HAP-1 (cell line): ENCODE data around the gene CDC42.
A peak's percentile ranks its signal among the peaks of the same experiment; 100 is the strongest.
"Not testable (repeated sequence)": the region's sequence is repeated elsewhere in the genome, so short reads cannot be mapped to it uniquely, and the experiment has no call there.

ENCODE experiments used
- DNase-seq, 2 experiments: peaks; one replicate each; pipeline ENCODE4 v3.0.0-alpha.2; 2016 to 2020; ENCODE audit warnings: low spot score in 2 of 2
- H3K27me3 ChIP-seq: fragments of 250-450 bp; sonication (Bioruptor Pico); 2 replicates; pipeline ENCODE4 v1.5.1; 2020; ENCODE audit warnings: low read depth, mild to moderate bottlenecking, moderate library complexity
- H3K36me3 ChIP-seq: fragments of 250-450 bp; sonication (Bioruptor Pico); replicated peaks from 2 replicates; pipeline ENCODE4 v1.5.1; 2020; ENCODE audit warnings: mild to moderate bottlenecking
- H3K4me1 ChIP-seq: fragments of 250-450 bp; sonication (Bioruptor Pico); 2 replicates; pipeline ENCODE4 v1.5.1; 2020; ENCODE audit warnings: mild to moderate bottlenecking
- H3K4me3 ChIP-seq: fragments of 250-450 bp; sonication (Bioruptor Pico); 2 replicates; pipeline ENCODE4 v1.5.1; 2020; ENCODE audit warnings: mild to moderate bottlenecking, moderate library complexity
- H3K9me3 ChIP-seq: fragments of 250-450 bp; sonication (Bioruptor Pico); 2 replicates; pipeline ENCODE4 v1.5.1; 2020; ENCODE audit warnings: mild to moderate bottlenecking, moderate library complexity
- in situ Hi-C: fragments of 300-500 bp; cut with MboI; formaldehyde crosslinking; loops from 3 replicates; pipeline ENCODE4 v1.14.3; 2020; ENCODE audit warnings: low sequenced_read_pairs, inconsistent platforms, mixed read lengths

Gene CDC42

DNA sequence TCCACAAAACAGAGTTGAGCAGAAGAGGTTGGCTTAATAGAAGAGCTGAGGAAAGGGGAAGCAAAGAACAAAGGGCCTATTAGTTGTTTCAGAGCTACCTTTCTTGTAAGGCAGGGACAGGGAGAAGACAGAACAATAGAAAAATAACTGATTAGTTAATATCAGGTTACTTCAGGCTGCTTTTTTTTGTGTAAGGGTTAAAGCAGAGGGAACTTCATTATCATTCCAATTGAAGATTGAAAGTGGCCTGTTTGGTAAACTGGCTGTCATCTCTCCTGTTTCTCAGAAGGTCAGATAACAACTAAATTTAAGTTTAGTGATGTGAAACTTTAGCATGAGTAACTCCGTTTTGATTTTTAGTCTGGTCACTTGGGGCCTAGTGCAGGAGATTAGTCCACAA lies 22.3 kb downstream of the CDC42 start:
- H3K27me3 ChIP-seq = no peaks in the 10 kb centered on the region
- no peaks in the 10 kb centered on the region for H3K9me3 ChIP-seq
- peaks cover 9% of the 10 kb centered on the region for H3K36me3 ChIP-seq
- in situ Hi-C loops = no loop called here
- peaks cover 46% of the 10 kb centered on the region for H3K4me1 ChIP-seq
- H3K4me3 ChIP-seq = no peak overlapping the region
- DNase-seq = peak in 1 of 2 experiments; percentile 52

DNA sequence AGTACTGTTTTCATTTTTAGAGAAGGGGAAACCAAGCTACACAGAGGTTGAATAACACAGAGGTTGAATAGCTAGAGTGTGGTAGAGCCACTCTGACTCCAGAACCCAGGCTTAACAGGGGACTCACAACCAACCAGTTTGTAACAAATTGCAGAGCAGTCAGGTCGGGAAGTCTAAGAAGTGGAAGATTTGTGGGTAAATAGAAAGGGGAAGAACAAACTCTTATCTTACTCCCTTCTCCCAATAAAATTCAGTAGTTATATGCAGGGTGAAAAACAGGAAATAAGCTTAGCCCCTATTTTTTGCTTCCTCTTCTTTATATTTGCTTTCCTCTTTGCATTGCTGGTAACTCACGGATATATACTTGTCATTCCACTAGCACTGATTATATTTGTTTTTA lies 23.2 kb downstream of the CDC42 start:
- Histone ChIP-seq H3K36me3 (peaks cover 9% of the 10 kb centered on the region), H3K9me3 (no peaks in the 10 kb centered on the region), H3K4me1 (peaks cover 50% of the 10 kb centered on the region), H3K4me3 (no peak overlapping the region), H3K27me3 (no peaks in the 10 kb centered on the region)
- in situ Hi-C loops = no loop called here
- DNase-seq = no peak

DNA sequence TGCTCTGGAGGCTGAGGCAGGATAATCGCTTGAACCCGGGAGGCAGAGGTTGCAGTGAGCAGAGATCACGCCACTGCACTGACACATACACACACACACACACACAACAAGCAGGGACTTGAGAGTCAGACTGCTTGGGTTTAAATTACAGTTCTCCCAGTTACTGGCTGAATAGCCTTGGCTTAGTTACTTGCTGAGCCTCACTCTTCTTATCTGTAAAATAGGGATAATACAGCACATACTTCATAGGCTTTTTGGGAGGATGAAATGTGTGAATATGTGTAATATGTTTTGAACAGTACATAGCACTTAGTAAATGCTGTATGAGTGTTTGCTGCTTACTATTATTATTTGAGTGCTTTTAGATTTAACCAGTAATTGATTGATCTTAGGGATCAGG lies 23.8 kb downstream of the CDC42 start:
- H3K27me3 ChIP-seq = no peaks in the 10 kb centered on the region
- in situ Hi-C loops = no loop called here
- no peak for DNase-seq
- peaks cover 50% of the 10 kb centered on the region for H3K4me1 ChIP-seq
- H3K4me3 ChIP-seq = no peak overlapping the region
- H3K9me3 ChIP-seq = no peaks in the 10 kb centered on the region
- H3K36me3 ChIP-seq = peaks cover 10% of the 10 kb centered on the region

DNA sequence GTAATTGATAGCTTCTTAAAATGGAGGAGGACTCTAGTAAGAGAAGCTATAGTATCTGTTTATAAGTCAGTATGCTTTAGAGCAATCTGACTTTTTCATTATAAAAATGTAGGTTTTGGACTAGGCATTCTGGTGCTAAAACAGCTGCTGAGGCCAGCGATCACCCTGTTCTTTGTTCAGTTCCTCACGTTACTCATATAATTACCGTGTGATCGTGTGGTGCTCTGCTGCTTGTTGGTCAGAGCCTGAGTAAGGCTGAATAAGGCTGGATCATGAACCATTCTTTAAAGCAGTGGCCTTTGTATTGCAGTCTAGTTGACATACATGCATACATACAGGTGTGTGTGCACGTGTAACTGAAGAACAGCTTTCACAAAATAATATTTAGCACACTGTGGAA lies 25.2 kb downstream of the CDC42 start:
- no peaks in the 10 kb centered on the region for H3K27me3 ChIP-seq
- H3K9me3 ChIP-seq = no peaks in the 10 kb centered on the region
- no peak overlapping the region for H3K4me3 ChIP-seq
- peaks cover 19% of the 10 kb centered on the region for H3K36me3 ChIP-seq
- peak; percentile 35 to 56 for DNase-seq
- in situ Hi-C loops = no loop called here
- H3K4me1 ChIP-seq = peaks cover 50% of the 10 kb centered on the region

DNA sequence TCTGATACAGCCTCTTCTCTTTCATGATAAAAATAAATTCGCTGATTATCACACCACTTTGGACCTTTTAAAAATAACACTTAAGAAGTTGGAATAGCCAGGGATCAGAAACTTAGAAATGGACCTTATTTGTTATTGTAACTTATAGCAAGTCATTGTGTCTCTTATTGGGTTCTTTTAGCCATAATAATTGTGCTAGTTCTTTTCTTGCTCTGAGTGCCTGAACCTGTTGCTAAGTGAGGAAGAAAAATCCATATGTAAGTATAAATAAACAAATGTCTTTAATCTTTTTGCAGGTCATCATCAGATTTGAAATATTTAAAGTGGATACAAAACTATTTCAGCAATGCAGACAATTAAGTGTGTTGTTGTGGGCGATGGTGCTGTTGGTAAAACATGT lies 25.6 kb downstream of the CDC42 start:
- Histone ChIP-seq H3K27me3 (no peaks in the 10 kb centered on the region), H3K4me3 (no peak overlapping the region), H3K4me1 (peaks cover 50% of the 10 kb centered on the region), H3K9me3 (no peaks in the 10 kb centered on the region), H3K36me3 (peaks cover 19% of the 10 kb centered on the region)
- in situ Hi-C loops = no loop called here
- DNase-seq = no peak

DNA sequence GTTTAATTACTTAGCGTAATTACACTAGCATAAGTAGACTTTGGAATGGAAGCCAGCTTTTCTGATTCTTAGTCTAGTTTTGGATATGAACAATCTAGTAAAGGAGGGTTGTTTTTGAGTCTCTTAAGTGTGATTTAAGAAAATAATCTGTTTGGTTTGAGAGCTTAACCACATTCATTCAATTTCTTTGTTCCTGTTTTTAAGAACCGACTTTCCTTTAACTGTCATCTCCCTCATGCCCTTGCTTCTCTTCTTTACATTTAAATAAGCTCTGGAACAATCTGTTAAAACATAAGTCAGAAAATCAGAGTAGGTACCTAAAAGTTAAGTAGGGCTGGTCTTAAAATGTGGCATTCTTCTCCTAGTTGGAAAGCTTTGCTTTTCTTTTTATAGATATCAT lies 27.7 kb downstream of the CDC42 start:
- H3K36me3 ChIP-seq = peaks cover 27% of the 10 kb centered on the region
- in situ Hi-C loops = no loop called here

DNA sequence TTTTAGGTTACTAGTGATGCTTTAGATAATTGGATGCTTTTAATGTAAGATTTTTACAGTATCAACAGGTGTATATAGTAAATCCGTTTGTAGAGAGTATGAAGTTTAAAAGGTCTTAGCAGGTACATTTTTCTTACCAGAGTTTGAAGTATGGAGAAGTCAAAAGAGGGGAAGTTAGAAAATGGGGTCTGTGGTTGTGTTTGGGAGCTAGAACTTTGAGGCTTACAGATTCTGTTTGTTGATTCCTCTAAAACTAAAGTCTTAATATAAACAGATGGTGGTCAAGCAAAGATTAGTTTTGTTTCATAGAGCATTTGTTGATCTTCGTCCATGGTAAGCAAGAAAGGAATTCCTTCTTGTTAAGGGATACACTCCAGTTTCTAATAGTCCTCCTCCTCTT lies 35.8 kb downstream of the CDC42 start:
- peaks cover 64% of the 10 kb centered on the region for H3K36me3 ChIP-seq
- H3K27me3 ChIP-seq = no peaks in the 10 kb centered on the region
- no peaks in the 10 kb centered on the region for H3K9me3 ChIP-seq
- in situ Hi-C loops = no loop called here
- H3K4me3 ChIP-seq = no peak overlapping the region
- no peak for DNase-seq
- H3K4me1 ChIP-seq = peaks cover 13% of the 10 kb centered on the region; the same call in 1 of the 2 replicates

More for the DNA sequence above, 27.7 kb downstream of the CDC42 start:
- peak in 1 of 2 experiments; percentile 89 for DNase-seq
- no peaks in the 10 kb centered on the region for H3K9me3 ChIP-seq
- no peak overlapping the region for H3K4me3 ChIP-seq
- peaks cover 35% of the 10 kb centered on the region for H3K4me1 ChIP-seq
- no peaks in the 10 kb centered on the region for H3K27me3 ChIP-seq

DNA sequence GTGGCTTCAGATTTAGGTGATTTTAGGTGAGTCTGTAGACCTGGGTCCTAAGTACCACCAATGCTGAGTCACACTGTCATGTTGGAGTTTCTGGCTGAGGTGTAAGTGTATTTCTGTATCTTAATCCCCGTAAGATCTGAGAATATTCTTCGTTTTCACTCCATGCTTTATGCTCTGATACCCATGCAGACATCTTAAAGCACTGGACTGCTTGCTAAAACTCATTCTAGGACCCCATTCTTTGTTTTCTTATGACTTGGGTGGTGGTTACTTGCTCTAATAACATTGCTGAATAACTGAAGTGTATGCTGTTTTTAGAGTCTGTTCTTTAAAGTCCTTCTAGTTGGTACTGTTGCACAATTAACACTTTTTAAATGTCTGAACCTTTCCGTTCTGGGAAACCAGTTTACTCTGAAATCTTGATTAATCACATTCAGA lies 36.6 kb downstream of the CDC42 start:
- no peaks in the 10 kb centered on the region for H3K27me3 ChIP-seq
- no peak for DNase-seq
- peaks cover 67% of the 10 kb centered on the region for H3K36me3 ChIP-seq
- no peaks in the 10 kb centered on the region for H3K9me3 ChIP-seq
- in situ Hi-C loops = no loop called here
- H3K4me1 ChIP-seq = peaks cover 13% of the 10 kb centered on the region; the same call in 1 of the 2 replicates
- no peak overlapping the region for H3K4me3 ChIP-seq

DNA sequence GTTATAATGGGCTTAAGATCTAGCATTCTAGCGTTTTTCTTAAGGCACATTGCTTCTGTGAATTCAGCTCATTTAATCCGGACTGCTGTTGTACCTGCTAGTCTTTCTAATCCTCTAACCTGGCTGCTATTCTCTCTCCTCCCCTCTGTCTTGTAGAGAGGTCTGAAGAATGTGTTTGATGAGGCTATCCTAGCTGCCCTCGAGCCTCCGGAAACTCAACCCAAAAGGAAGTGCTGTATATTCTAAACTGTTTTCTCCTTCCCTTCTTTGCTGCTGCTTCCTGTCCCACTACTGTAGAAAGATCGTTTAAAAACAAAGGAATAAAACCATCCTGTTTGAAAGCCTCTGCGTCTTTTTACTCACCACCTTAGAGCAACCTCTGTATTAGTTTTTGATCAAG lies 37.3 kb downstream of the CDC42 start:
- no peaks in the 10 kb centered on the region for H3K27me3 ChIP-seq
- H3K4me1 ChIP-seq = peaks cover 13% of the 10 kb centered on the region; the same call in 1 of the 2 replicates
- H3K4me3 ChIP-seq = no peak overlapping the region
- no peaks in the 10 kb centered on the region for H3K9me3 ChIP-seq
- in situ Hi-C loops = no loop called here
- DNase-seq = no peak
- H3K36me3 ChIP-seq = peaks cover 68% of the 10 kb centered on the region

DNA sequence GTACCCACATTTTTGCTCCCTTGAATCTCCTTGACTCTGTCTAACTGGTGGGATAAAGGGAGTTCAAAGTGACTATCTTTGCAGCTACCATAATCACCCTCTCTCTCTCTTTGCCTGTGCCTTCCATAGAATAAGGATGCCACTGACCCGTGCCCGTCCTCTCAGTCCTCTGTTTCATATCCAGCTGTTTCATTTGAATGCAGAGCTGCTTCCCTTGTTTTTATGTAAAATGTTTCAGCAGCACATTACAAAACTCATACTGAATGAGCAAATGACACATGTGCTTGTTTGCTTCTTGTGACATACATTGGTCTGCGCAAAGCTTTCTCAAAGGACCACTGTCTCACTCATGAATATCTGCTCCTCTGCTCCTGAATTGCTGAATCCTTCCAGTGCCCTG lies 38.4 kb downstream of the CDC42 start:
- in situ Hi-C loops = no loop called here
- H3K4me3 ChIP-seq = no peak overlapping the region
- no peaks in the 10 kb centered on the region for H3K9me3 ChIP-seq
- peaks cover 13% of the 10 kb centered on the region; the same call in 1 of the 2 replicates for H3K4me1 ChIP-seq
- no peak for DNase-seq
- H3K27me3 ChIP-seq = no peaks in the 10 kb centered on the region
- peaks cover 67% of the 10 kb centered on the region for H3K36me3 ChIP-seq

DNA sequence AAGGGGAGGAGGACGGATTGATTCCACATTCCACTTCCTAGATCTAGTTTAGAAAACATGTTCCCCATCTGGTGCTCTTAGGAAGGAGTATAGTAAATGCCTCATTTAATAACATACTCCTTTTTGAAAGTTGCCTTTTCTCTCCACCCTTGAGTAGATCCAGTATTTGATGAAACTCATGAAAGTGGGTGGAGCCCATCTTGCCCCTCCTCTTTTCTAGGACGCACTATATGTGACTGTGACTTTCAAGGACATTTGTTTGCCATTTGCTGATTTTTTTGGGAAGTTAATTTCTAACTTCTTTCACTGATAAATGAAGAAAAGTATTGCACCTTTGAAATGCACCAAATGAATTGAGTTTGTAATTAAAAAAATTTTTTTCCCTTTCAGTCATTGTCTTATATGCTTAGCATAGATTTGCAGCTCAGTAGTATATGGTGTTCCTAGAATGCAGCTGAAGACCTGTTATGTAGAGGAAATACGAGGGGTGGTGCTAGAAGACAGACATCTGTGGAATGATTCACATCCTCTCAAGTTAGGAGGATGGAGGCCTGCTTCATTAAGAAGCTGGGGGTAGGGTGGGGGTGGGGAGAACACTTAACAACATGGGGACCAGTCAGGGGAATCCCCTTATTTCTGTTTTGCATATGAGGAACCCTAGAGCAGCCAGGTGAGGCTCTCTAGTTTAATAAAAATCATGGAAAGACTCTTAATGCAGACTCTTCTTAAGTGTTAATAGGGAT lies 39.7 kb downstream of the CDC42 start:
- peaks cover 13% of the 10 kb centered on the region; the same call in 1 of the 2 replicates for H3K4me1 ChIP-seq
- DNase-seq, H3K9me3 ChIP-seq, in situ Hi-C loops, H3K4me3 ChIP-seq, H3K27me3 ChIP-seq: not testable (repeated sequence)
- H3K36me3 ChIP-seq = peaks cover 62% of the 10 kb centered on the region

DNA sequence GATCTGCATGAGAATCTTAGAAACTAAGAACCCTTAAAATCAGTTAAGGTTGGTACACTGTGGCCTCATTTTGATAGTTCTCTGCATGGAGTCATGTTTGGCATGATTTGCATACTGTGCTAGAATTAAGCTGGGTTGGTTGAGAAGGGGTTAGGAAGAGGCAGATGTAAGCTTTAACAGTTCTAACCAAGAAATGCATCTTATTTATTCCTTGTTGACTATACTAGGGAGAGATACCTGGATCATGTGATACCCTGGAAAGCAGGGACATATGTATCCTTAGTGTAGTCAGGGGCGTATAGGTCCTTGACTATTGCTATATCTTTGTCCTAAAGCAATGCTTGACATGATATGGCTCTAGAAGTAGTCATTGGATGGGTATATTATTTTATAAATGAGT lies 41.0 kb downstream of the CDC42 start:
- Histone ChIP-seq H3K36me3 (peaks cover 63% of the 10 kb centered on the region), H3K4me3 (no peak overlapping the region), H3K9me3 (no peaks in the 10 kb centered on the region), H3K27me3 (no peaks in the 10 kb centered on the region), H3K4me1 (peaks cover 13% of the 10 kb centered on the region; the same call in 1 of the 2 replicates)
- in situ Hi-C loops = no loop called here
- no peak for DNase-seq

DNA sequence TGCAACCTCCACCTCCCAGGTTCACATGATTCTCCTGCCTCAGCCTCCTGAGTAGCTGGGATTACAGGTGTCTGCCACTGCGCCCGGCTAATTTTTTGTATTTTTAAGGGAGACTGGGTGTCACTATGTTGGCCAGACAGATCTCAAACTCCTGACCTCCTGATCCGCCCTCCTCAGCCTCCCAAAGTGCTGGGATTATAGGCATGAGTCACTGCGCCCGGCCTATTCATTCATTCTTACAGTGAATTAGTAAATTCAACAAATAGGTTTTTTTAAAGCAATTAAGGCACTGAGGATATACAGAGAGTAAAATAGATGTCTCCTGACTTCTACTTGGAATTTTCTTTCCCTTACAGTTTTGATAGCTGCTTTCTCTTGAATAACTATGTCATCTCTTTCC lies 43.5 kb downstream of the CDC42 start:
- DNase-seq = peak in 1 of 2 experiments; percentile 39
- H3K36me3 ChIP-seq = peaks cover 56% of the 10 kb centered on the region
- in situ Hi-C loops = no loop called here

DNA sequence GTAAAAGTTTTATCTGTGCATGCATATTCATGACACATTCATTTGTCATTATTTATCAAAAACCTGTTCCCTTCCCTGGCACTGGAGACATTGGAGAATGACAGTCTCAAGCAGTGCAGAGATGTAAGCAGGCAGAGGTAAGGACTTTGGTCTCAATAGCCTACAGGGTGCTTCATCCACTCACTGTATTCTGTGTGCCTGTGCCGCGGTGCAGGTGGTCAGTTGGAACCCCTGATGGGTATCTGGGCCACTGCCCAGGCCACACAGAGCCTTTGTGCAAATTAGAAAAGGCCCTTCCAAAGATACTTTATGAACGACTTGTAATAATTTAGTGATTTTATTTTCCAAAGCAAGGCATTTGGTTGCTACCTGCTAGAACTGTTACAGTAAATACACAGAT lies 44.0 kb downstream of the CDC42 start:
- Histone ChIP-seq H3K36me3 (peaks cover 57% of the 10 kb centered on the region), H3K4me1 (no peaks in the 10 kb centered on the region), H3K27me3 (no peaks in the 10 kb centered on the region), H3K9me3 (no peaks in the 10 kb centered on the region), H3K4me3 (no peak overlapping the region)
- no peak for DNase-seq
- in situ Hi-C loops = no loop called here

More for the DNA sequence above, 43.5 kb downstream of the CDC42 start:
- Histone ChIP-seq H3K9me3 (no peaks in the 10 kb centered on the region), H3K27me3 (no peaks in the 10 kb centered on the region), H3K4me3 (no peak overlapping the region), H3K4me1 (no peaks in the 10 kb centered on the region; the same call in 1 of the 2 replicates)
